ENCODE data around the gene PSMB3. TPM values are rescaled to one million over a fixed set of nuclear protein-coding genes. Genes with fewer than 3 reads are reported as not detected.

The PSMB3 gene
- total and polyA plus RNA-seq, 9 of the 15 experiments (the other 6 are each of a cell fraction or from before 2014, with no cell fraction given) = 460 to 2,775 (median 574) TPM

DNA sequence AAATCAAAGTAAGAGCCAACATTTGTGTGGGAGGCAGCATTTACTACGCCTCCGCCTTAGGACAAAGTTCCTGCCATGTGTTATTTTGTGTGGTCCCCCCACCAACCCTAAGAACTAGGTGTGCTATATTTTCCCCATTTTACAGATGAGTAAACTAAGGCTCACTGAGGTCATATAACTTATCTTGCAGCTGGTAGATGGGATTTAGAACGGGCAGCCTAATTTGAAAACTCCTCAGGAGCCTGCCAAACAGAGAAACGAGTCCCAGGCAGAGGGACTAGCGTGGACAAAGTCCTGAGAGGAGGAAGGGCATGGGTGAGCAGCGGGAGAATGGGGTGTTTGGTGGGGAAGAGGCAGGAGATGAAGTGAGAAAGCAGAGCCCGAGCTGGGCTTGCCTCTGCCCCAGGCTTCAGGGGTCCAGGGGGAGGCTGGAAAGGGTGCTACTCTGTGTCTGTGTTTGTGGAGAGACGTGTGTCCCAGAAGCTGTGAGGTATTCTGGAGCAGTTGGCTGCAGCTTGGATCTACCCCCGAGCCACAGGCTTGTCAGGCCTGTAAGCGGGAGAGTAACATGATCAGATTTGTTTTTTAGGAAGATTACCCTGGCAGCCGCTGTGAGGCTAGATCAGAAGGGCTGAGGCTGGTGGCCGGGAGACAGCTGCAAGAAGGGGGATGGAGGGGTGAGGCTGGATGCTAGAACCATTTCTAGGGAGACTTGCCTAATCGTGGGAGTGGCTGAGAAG lies 42.5 kb upstream of the PSMB3 start (continued):
- TF ChIP-seq THRAP3 (IDR thresholded peaks at IDR 0.05; ENCODE audit: borderline replicate concordance) (no peak), PCBP1 (IDR thresholded peaks at IDR 0.05; ENCODE audit: low read depth, low read length, poor library complexity, severe bottlenecking) (no peak), ESRRA (IDR thresholded peaks at IDR 0.05; ENCODE audit: borderline replicate concordance, low read depth) (peak; percentile 86), TRIM24 (IDR thresholded peaks at IDR 0.05) (no peak), CEBPG (CRISPR knock-in tag; IDR thresholded peaks at IDR 0.05) (no peak), CEBPG (tag; conservative IDR thresholded peaks at IDR 0.05 in 1 of 2, IDR thresholded peaks at IDR 0.05 in 1 of 2) (no peak), NR4A1 (CRISPR knock-in tag; IDR thresholded peaks at IDR 0.05) (no peak), NR4A1 (tag; IDR thresholded peaks at IDR 0.05) (no peak)

DNA sequence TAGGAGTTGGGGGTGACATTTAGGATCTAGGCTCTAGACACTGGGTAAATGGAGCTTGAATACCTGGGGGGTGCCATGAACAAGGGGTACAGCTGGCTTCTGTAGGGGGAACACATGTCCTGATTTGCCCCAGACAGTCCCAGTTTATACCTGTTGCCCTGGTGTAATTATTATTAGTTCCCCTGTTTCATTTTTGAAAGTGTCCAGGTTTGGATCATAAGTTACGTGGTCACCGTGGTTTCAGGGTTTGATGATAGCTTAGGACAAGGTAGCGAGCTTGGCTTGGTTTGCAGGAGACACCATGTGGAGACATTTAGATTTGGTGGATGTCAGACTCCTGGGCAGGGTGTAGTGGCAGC lies 42.0 kb upstream of the PSMB3 start:
- H3K4me1 ChIP-seq (replicated peaks in 1 of 2; ENCODE audit: control insufficient read depth in 2 of 2, insufficient read depth in 2 of 2, low read length in 2 of 2) = peaks cover 35 to 58% of the 10 kb centered on the region in 2 experiments
- 65% methylated on average over 3 of the region's 3 CpGs for WGBS (ENCODE audit: insufficient coverage, low coverage, missing lambda C conversion rate)
- H3K4me3 ChIP-seq = no peak overlapping the region
- no peaks in the 10 kb centered on the region for H3K27me3 ChIP-seq (ENCODE audit: control insufficient read depth in 2 of 2, insufficient read depth in 2 of 2, low read length in 2 of 2)
- intact Hi-C loops (cut with micrococcal nuclease) (no loop called here), in situ Hi-C loops (cut with MboI) (no loop called here)
- ChIA-PET POLR2A (interaction anchor here (0.6 to 3.5 kb wide), 8 partner anchors 8 to 151 kb away, joined by 3 to 30 read pairs (median 5); no protein-coding TSS in a partner anchor), CTCF (ENCODE audit: low intra/inter-chr PET ratio) (no interaction called here)
- no peak overlapping the region for H2AFZ ChIP-seq (ENCODE audit: low read depth, low read length)
- ATAC-seq (peak; percentile 4; the same call in 2 of the 3 replicates), DNase-seq (ENCODE audit: extremely low read depth in 1 of 4, low spot score in 3 of 4) (no peak), FAIRE-seq (no peak)
- BruUV-seq (replicated peaks) = no TSS peak
- H3K4me2 ChIP-seq (ENCODE audit: insufficient read depth, low read length) = peak overlapping the region; percentile 20; the same call in 1 of the 2 replicates
- peaks cover 25% of the 10 kb centered on the region for H3K79me2 ChIP-seq (ENCODE audit: control insufficient read depth, insufficient read depth, low read length)
- TF ChIP-seq PHF21A (IDR thresholded peaks at IDR 0.05; ENCODE audit: borderline replicate concordance, low read depth) (no peak), ZNF41 (CRISPR knock-in tag; conservative IDR thresholded peaks at IDR 0.05) (no peak), BCOR (IDR thresholded peaks at IDR 0.05) (no peak)
- TF ChIP-seq, protein P1, sequence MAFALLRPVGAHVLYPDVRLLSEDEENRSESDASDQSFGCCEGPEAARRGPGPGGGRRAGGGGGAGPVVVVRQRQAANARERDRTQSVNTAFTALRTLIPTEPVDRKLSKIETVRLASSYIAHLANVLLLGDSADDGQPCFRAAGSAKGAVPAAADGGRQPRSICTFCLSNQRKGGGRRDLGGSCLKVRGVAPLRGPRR (CRISPR knock-in tag; IDR thresholded peaks at IDR 0.05) = no peak
- H3K9ac ChIP-seq (ENCODE audit: insufficient read depth in 1 of 2, low read depth in 2 of 2, low read length in 2 of 2) = peak overlapping the region in 1 of 2 experiments; percentile 83; a peak in 1 of 4 replicates
- H3K36me3 ChIP-seq (ENCODE audit: control insufficient read depth, insufficient read depth, low read length) = peaks cover 76% of the 10 kb centered on the region; the same call in 2 of the 3 replicates
- H3K9me1 ChIP-seq (ENCODE audit: control insufficient read depth, insufficient read depth, low read length) = peaks cover 4% of the 10 kb centered on the region
- no peaks in the 10 kb centered on the region for H3K9me3 ChIP-seq (replicated peaks; ENCODE audit: control insufficient read depth, insufficient read depth, low read depth, low read length)
- no peak overlapping the region; the same call in 2 of the 3 replicates for H3K27ac ChIP-seq (ENCODE audit: extremely low read depth, low read depth, low read length)
- H4K20me1 ChIP-seq (replicated peaks; ENCODE audit: control insufficient read depth, insufficient read depth, low read length) = peaks cover 8% of the 10 kb centered on the region; the same call in 1 of the 2 replicates

All from K562 (cell line).